Measurements from ENCODE around the gene SEC14L3. TPM values are rescaled to one million over a fixed set of nuclear protein-coding genes. Genes with fewer than 3 reads are reported as not detected.

Gene SEC14L3
- total RNA-seq, 1 experiment from 2014 or later = not detected

DNA sequence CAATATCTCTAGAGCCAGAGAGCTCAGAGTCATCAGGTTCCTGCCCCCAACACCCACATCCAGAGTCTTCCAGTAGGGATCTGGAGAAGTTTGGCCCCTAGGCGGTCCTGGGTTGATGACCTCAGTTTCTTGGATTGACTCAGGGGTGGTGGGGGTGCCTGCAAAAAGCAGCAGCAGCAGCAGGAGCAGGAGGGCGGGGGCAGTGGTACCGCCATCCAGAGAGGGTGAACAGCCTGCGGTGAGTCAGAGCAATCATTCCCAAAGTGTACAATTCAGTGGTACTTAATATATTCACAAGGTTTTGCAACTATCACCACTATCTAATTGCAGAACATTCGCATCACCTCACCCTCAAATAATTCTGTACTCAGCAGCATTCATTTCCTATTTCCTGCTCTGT, 9.9 kb upstream of the SEC14L3 start:
- H3K56ac ChIP-seq (ENCODE audit: insufficient read length, low read depth, low read length) = no peak overlapping the region
- no peak overlapping the region for H2BK15ac ChIP-seq (ENCODE audit: low read depth, low read length)
- H3K27ac ChIP-seq (ENCODE audit: insufficient read length, low read depth, low read length) = no peak overlapping the region
- H3K4ac ChIP-seq (ENCODE audit: low read depth, low read length) = no peak overlapping the region
- no peak overlapping the region for H4K91ac ChIP-seq (ENCODE audit: insufficient read length, low read depth, low read length)
- no peak overlapping the region for H3K9ac ChIP-seq (ENCODE audit: extremely low read depth, insufficient read length, low read length)
- no peak overlapping the region for H2BK12ac ChIP-seq (ENCODE audit: insufficient read length, low read depth, low read length)
- H3T11ph ChIP-seq (ENCODE audit: low read length) = no peak overlapping the region
- H3K27me3 ChIP-seq (ENCODE audit: insufficient read depth, low read length) = no peaks in the 10 kb centered on the region
- no peaks in the 10 kb centered on the region for H3K79me1 ChIP-seq (ENCODE audit: insufficient read depth, low read depth, low read length, poor library complexity, severe bottlenecking)
- whole genome bisulfite sequencing (ENCODE audit: extremely low coverage, insufficient read length, low lambda C conversion rate) = 100% methylated on average over 1 of the region's 5 CpGs
- no peak overlapping the region for H4K8ac ChIP-seq (replicated peaks; ENCODE audit: insufficient read length, low read depth, low read length)
- no peak for TF ChIP-seq CTCF (conservative IDR thresholded peaks at IDR 0.05)
- Mint-ChIP-seq H3K4me3 (no peak overlapping the region), H3K9me3 (no peaks in the 10 kb centered on the region; a peak in 1 of 5 replicates), H3K27ac (no peak overlapping the region), H3K27me3 (ENCODE audit: low read depth) (peaks cover 8% of the 10 kb centered on the region; the same call in 1 of the 2 replicates), H3K4me1 (peaks cover 0 to 5% of the 10 kb centered on the region in 2 experiments; a peak in 2 of 4 replicates), H3K36me3 (ENCODE audit: insufficient read depth in 1 of 3, low read depth in 3 of 3) (no peaks in the 10 kb centered on the region)
- H3K23me2 ChIP-seq (ENCODE audit: insufficient read length, low read depth, low read length, poor library complexity, severe bottlenecking) = no peaks in the 10 kb centered on the region
- no peaks in the 10 kb centered on the region for H3K79me2 ChIP-seq (ENCODE audit: insufficient read depth, low read length)
- no peaks in the 10 kb centered on the region for H3K9me3 ChIP-seq (ENCODE audit: control insufficient read depth, low read depth, low read length)
- no peak overlapping the region for H3K14ac ChIP-seq (ENCODE audit: insufficient read depth, low read length)
- H3K23ac ChIP-seq (ENCODE audit: insufficient read length, low read depth, low read length) = no peak overlapping the region
- no peak overlapping the region for H2BK5ac ChIP-seq (ENCODE audit: insufficient read length, low read length)
- no peak for DNase-seq
- H2BK120ac ChIP-seq (ENCODE audit: low read depth, low read length, poor library complexity, severe bottlenecking) = no peak overlapping the region
- H4K5ac ChIP-seq (ENCODE audit: insufficient read length, low read depth, low read length) = no peak overlapping the region
- no peak overlapping the region for H2BK20ac ChIP-seq (ENCODE audit: low read depth, low read length, poor library complexity, severe bottlenecking)
- no peak overlapping the region for H3K18ac ChIP-seq (ENCODE audit: insufficient read length, low read depth, low read length)
- H3K4me2 ChIP-seq (ENCODE audit: insufficient read depth, insufficient read length, low read length) = no peak overlapping the region
- no peaks in the 10 kb centered on the region for H3K4me1 ChIP-seq (ENCODE audit: insufficient read depth, low read length)
- H2AK5ac ChIP-seq (ENCODE audit: insufficient read length, low read length) = no peak overlapping the region
- H4K20me1 ChIP-seq (ENCODE audit: control insufficient read depth, insufficient read depth, insufficient read length) = no peaks in the 10 kb centered on the region
- no peak overlapping the region for H2AFZ ChIP-seq (ENCODE audit: low read length)

All from H9 (cell line).